ENCODE results near the gene RAB11FIP3.
"Not testable (repeated sequence)": the region's sequence is repeated elsewhere in the genome, so short reads cannot be mapped to it uniquely, and the experiment has no call there.

RAB11FIP3 gene

GRCh38 chr16:495127-495748 is 69.8 kb downstream of the RAB11FIP3 start:
- DNase-seq, result peak; percentile 20

DNA sequence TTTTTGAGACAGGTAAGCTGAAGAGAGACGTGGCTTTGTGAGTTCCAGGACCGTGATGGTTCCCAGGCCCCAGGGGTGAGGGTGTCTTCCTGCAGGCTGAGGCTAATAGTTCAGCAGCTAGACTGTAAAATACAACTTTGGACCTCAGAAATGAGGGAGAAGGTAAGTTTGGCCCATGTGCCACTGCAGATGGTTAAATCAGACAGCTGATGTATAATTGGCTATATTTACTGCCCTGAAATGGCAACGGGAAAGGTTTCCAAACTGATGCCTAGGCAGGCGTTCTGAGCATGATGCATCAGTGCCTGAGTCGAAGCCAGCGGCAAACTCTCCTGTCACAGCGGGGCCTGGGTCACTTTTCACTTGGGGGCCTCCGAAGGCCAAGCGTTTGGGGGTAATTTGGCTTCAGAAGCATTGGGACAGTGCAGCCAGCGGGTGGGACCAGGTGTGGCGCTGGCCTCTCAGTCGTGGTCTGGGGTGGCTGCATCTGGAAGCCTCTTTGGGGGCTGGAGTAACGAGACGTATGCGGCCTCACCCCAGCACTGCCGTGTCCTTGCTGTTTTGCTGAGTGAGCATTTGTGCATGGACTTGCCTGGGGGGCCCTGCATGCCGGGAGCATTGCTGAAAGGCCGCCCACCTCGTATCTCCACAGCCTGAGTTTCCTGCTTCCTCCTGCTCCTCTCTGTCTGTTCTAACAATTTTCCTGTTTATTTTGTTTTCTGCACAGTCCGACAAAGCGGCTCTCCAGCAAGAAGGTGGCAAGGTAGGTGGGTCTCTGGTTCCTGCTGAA is 70.8 kb downstream of the RAB11FIP3 start:
- DNase-seq, result no peak

GRCh38 chr16:497258-497657 is 71.8 kb downstream of the RAB11FIP3 start:
- DNase-seq, result no peak

DNA sequence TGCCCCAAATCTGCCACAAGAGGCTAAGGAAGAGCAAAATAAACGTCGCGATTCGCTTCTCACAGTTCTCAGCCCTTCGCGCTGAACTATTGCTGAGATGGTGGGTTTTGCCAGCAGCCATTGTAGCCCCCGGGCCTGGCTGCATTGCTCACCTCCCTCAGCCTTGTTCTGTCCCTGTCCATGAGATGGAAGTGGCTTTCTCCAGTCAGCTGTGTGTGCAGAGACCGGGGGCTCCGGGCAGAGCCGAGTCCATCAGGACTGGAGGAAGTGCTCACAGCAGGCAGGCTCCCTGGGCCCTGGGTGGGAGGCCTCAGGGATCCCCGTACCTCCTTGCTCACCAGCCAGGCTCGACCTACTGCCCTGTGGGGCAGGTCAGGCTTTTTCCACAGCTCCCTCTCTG is 74.5 kb downstream of the RAB11FIP3 start:
- DNase-seq, result no peak

DNA sequence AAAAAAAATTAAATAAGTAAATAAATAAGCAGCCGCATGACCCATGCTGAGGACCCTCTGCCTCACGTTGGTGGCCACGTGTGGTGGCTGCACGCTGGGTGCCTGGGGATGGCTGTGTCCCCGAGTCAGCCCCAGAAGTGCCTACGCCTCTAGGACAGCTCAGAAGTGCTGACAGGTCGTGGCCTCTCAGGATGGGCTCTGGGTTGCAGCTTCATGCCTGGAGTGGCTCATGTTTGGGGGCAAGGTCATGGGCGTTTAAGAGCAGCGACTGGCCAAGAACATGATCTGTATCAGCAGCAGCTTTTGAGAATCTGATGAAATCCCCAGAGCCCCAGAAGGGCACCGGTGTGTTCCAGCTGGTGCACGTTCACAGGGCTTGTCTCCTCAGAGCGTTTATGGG is 75.3 kb downstream of the RAB11FIP3 start:
- DNase-seq, result no peak

- no peak for DNase-seq
These were observed 76.9 kb downstream of the RAB11FIP3 start for GRCh38 chr16:502179-502943.

DNA sequence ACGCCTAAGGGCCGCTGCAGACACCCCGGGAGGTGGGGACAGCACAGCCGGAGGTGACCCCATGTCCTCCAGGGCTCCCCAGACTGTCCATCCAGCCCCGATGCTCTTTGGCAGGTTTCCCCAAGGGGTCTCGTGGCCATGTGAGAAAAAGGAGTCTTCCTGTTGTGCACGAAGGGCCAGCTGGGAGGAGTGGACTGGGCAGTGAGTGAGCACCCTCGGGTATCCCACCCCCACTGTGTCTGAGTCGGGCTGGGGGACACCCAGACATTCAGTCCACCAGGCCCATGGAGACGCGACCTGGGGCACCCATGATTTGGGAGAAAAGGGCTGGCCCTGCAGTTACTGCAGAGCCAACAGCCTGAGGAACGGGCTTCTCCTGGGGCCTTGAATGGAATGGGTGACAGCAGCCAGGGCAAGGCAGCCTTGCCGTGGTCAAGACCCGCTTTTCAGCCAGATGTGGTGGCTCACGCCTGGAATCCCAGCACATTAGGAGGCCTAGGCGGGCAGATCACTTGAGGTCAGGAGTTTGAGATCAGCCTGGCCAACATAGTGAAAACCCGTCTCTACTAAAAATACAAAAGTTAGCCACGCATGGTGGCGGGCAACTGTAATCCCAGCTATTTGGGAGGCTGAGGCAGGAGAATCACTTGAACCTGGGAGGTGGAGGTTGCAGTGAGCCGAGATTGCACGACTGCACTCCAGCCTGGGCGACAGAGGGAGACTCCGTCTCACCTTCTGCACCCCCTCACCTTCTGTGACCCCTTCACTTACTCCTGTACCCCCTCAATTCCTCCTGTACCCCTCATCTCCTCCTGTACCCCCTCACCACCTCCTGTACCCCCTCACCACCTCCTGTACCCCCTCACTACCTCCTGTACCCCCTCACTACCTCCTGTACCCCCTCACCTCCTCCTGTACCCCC is 78.0 kb downstream of the RAB11FIP3 start:
- DNase-seq, result no peak

DNA sequence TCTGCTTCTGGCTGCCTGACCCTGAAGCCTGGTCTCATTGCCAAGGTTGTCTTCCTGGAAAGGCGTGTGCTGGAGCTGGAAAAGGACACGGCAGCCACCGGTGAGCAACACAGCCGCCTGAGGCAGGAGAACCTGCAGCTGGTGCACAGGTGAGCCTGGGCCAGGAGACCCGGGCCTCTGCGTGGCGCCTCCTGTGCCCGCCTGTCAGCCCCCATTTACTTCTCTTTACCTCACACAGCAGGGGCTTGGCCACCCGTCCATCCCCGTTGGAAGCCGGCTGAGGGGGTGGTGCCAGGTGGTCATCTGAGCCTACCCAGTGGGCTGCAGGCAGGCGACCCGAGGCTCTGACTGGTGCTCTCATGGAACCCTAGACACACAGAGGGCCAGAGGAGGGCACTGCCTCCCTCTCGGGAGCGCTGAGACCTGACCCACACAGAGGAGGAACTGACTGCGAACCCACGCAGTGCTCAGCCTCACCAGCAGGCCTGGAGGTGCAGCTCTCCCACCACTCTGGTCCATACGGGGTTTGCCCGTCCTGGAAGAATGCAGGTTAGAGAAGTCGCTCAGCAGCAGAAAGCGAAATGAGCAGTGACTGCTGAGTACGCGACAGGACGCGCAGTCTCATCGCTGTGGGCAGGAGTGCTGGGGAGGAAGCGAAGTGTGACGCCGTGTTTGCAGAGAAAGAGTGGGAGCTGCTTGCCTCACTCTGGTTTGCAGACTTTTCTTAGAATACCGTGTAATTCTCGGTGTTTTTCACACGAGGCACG is 80.2 kb downstream of the RAB11FIP3 start:
- DNase-seq, result no peak

DNA sequence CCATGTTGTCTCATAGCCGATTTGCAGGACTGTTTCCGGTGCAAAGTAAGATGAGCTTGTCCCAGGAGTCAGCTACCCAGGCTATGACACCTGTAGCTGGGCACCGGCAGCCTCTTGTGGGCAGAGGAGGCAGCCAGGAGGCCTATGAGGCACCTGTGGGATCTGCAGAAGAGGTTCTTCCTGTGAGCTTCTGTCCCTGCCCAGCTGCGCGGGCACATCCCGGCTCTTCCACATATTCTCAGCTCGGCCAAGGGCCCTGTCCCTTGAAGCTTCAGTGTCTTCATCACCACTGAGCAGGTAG is 80.7 kb downstream of the RAB11FIP3 start:
- no peak for DNase-seq

DNA sequence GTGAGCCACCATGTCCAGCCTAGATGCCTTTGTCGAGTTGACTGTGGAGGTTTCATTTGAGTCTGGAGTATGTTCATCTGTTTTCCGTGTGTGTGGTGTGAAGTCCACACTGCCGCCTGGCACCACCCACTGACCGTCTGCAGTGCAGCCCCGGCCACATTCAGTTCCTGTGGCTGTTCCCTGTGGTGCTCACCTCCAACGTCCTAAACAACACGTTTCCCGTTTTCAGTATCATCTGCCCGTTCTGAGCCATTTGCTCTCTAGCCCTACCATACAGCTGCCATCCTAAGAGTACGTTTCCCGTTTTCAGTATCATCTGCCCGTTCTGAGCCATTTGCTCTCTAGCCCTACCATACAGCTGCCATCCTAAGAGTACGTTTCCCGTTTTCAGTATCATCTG is 82.1 kb downstream of the RAB11FIP3 start:
- DNase-seq, result not testable (repeated sequence)

DNA sequence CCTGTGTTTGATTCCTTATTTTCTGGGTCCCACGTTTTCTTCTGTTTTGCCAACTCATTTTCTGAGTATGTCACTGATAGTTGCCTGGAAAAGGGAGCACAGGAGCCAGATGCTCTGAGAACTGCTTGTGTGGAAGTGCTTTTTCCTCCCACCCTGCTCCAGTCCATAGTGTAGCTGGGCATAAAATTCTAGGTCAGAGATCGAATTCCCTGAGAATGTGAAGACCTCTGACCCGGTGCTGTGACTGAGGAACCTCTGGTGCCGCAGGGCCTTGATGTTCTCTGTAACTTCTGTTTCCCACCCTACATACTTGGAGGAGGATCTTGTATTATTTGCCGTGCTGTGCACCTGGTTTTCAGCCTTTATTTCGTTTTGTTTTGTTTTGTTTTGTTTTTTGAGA is 82.5 kb downstream of the RAB11FIP3 start:
- no peak for DNase-seq

GRCh38 chr16:508884-509736 is 83.7 kb downstream of the RAB11FIP3 start:
- DNase-seq, result no peak

DNA sequence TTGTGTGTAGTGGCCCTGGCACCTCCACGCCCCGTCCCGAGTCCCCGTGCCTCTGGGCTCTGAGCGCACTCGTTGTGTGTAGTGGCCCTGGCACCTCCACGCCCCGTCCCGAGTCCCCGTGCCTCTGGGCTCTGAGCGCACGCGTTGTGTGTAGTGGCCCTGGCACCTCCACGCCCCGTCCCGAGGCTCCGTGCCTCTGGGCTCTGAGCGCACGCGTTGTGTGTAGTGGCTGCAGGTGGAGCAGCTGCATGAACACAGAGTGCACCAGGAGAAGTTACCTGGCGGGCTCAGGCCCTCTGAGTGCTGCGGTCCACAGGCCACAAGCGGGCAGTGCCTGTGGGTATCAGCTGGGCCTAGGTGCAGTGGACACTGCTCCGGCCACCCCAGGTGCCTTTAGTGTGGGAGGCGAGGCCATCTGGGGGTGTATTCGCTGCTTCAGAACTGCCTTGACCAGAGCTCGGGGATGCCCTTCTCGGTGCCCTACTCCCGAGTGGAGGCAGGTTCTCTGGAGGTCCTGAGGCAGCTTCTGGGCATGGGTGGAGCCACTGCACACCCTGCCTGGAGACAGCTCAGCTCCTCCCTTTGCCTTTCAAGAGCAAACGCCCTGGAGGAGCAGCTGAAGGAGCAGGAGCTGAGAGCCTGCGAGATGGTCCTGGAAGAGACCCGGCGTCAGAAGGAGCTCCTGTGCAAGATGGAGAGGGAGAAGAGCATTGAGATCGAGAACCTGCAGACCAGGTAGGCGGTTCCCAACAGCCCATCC is 84.8 kb downstream of the RAB11FIP3 start:
- no peak for DNase-seq

DNA sequence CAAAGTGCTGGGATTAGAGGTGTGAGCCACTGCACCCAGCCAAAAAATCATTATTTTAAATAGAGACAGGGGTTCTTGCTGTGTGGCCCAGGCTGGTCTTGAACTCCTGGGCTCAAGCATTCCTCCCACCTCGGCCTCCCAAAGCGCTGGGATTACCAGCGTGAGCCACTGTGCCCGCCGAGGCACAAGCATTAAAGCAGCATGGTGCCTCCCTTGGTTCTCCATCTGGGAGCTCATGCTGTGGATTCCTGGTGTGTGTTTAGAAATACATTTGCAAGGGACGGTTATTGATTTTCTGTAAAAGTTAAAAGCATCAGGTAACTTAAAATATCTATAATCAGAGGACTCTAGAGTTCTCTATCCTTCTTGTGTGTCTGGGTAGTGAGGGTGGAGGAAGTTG is 87.4 kb downstream of the RAB11FIP3 start:
- no peak for DNase-seq

DNA sequence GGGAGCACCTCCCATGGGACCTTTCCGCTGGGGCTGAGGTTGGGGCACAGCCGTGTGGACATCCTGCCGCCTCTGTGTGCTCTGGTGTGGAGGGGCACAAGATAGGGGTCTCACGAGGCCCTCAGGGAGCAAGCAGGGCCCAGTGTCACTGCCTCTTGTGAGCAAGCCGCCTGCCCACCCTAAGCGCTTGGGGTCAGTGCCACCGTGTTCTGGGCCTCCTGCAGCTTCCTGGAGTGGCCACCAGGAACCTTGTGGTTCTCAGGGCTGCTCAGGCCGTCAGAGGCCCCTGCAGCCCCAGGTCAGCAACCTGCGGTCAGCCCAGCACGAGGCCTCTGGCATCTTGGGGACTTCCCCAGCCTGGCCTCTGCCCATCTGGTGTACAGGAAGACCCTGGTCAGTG is 88.5 kb downstream of the RAB11FIP3 start:
- DNase-seq, result no peak

DNA sequence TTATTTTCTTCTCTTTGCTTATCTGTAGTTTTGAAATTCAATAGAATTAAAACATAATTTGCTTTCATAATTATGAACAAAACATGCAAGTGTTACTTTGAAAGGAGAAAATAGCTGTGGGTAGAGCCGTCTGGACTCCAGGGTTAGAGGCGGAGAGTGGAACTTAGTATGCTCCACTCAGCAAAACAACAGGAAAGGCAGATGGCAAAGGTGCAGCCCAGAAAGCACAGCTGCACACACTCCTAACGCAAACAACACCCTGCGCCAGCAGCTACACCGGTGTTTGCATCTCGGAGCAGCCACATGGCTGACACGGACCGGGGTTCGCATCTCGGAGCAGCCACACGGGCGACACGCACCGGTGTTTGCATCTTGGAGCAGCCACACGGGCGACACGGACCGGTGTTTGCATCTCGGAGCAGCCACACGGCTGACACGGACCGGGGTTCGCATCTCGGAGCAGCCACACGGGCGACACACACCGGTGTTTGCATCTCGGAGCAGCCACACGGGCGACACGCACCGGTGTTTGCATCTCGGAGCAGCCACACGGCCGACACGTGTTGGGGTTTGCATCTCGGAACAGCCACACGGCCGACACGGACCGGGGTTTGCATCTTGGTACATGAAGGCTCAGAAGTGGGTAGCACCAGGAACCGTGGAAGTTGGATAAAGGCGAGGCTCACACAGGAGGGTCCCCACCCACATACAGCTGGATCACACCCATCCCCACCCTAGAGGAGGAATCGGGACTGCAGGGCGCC is 89.9 kb downstream of the RAB11FIP3 start:
- DNase-seq, result no peak

DNA sequence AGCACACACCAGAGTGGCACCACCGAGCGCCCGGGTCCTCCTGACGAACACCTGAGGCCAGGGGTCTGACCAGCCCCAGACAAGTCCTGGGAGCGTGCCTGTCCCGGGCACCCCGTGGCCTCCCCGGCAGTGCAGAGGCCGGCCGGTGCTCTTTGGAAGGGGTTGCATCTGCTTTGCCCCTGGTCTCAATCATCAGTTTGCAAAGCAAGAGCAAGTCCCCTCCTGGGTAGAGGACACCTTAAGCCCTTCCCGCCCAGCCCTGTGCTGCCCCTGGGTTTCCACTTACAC is 90.4 kb downstream of the RAB11FIP3 start:
- DNase-seq, result no peak

- no peak for DNase-seq
These were observed 90.9 kb downstream of the RAB11FIP3 start for GRCh38 chr16:516301-516700.

- DNase-seq, result no peak
These were observed 93.4 kb downstream of the RAB11FIP3 start for GRCh38 chr16:518858-519257.

- DNase-seq, result no peak
These were observed 94.0 kb downstream of the RAB11FIP3 start for GRCh38 chr16:519425-519824.

All from fibroblast of skin of abdomen (primary cell).